DMS114 treated with DMSO at 0.1 percent for 48 hours (cell line): ENCODE measurements around the gene CRIP2.

ENCODE experiments used
- DNase-seq: peaks from one replicate; lab custom pipeline; 2025; ENCODE audit not compliant: unreplicated experiment; lab: John Stamatoyannopoulos, UW

Gene CRIP2

GRCh38 chr14:105474483-105475268 is at the start of gene CRIP2:
Gene CRIP2 (plus strand): TSS chr14:105474821. CDS start chr14:105474863, 42 bp downstream.
- no peak for DNase-seq

GRCh38 chr14:105424861-105425260 is 49.8 kb upstream of the CRIP2 start:
- no peak for DNase-seq

GRCh38 chr14:105425823-105426247 is 48.8 kb upstream of the CRIP2 start:
- no peak for DNase-seq

- DNase-seq = no peak
Measured at GRCh38 chr14:105426416-105427130, 48.0 kb upstream of the CRIP2 start.

- no peak for DNase-seq
Measured at GRCh38 chr14:105427412-105427811, 47.2 kb upstream of the CRIP2 start.

GRCh38 chr14:105427936-105428485 is 46.6 kb upstream of the CRIP2 start:
- no peak for DNase-seq

GRCh38 chr14:105430042-105430441 is 44.6 kb upstream of the CRIP2 start:
- no peak for DNase-seq

- DNase-seq = no peak
Measured at GRCh38 chr14:105430565-105430964, 44.1 kb upstream of the CRIP2 start.

GRCh38 chr14:105431256-105431655 is 43.4 kb upstream of the CRIP2 start:
- no peak for DNase-seq

GRCh38 chr14:105432657-105433056 is 42.0 kb upstream of the CRIP2 start:
- no peak for DNase-seq

GRCh38 chr14:105433161-105433605 is 41.4 kb upstream of the CRIP2 start:
- no peak for DNase-seq

- no peak for DNase-seq
Measured at GRCh38 chr14:105436402-105436801, 38.2 kb upstream of the CRIP2 start.

GRCh38 chr14:105436891-105437722 is 37.5 kb upstream of the CRIP2 start:
- no peak for DNase-seq

GRCh38 chr14:105437723-105438500 is 36.7 kb upstream of the CRIP2 start:
- no peak for DNase-seq

GRCh38 chr14:105439179-105439578 is 35.4 kb upstream of the CRIP2 start:
- no peak for DNase-seq

- DNase-seq = no peak
Measured at GRCh38 chr14:105439710-105440553, 34.7 kb upstream of the CRIP2 start.

- no peak for DNase-seq
Measured at GRCh38 chr14:105440554-105440900, 34.1 kb upstream of the CRIP2 start.

- no peak for DNase-seq
Measured at GRCh38 chr14:105440992-105441391, 33.6 kb upstream of the CRIP2 start.

GRCh38 chr14:105442125-105442524 is 32.5 kb upstream of the CRIP2 start:
- DNase-seq = no peak

- no peak for DNase-seq
Measured at GRCh38 chr14:105442834-105443233, 31.8 kb upstream of the CRIP2 start.
